PC-9 (cell line): ENCODE data around the gene TMEM258. TPM values are rescaled to one million over a fixed set of nuclear protein-coding genes. Genes with fewer than 3 reads are reported as not detected.

ENCODE experiments used
- BruUV-seq: library from RNA; stranded (reverse); fragments of 400-500 nt; replicated peaks from 2 replicates; lab custom pipeline; 2021; lab: Mats Ljungman, UMichigan
- CTCF ChIA-PET: fragments of 300-600 bp; sonication (Branson Sonifier 250); formaldehyde crosslinking; loops from one replicate; lab custom pipeline; 2022; ENCODE audit warnings: antibody characterized with exemption; lab: Charles Lee
- POLR2A ChIA-PET: fragments of 300-600 bp; sonication (Branson Sonifier 250); formaldehyde crosslinking; loops from one replicate; lab custom pipeline; 2022; ENCODE audit warnings: antibody characterized with exemption; ENCODE audit not compliant: unreplicated experiment; lab: Charles Lee
- DNase-seq, 2 experiments: peaks; one replicate each; pipeline versions ENCODE4 v3.0.0 to v3.0.0-alpha.2; 2015 to 2022; ENCODE audit warnings: mixed read lengths in 1 of 2
- H2AFZ ChIP-seq: fragments of 200-600 bp; sonication (generic); 2 replicates; pipeline ENCODE4 v1.8.1; 2017; ENCODE audit warnings: antibody characterized with exemption
- H3F3A ChIP-seq: fragments of 200-600 bp; sonication (generic); 2 replicates; pipeline ENCODE4 v1.8.1; 2017; ENCODE audit warnings: antibody characterized with exemption, mild to moderate bottlenecking, low read depth; ENCODE audit not compliant: insufficient read depth
- H3K27ac ChIP-seq: fragments of 200-600 bp; sonication (generic); 2 replicates; pipeline ENCODE4 v1.6.1; 2016; ENCODE audit warnings: mixed run types
- H3K27me3 ChIP-seq: fragments of 200-600 bp; sonication (generic); 2 replicates; pipeline ENCODE4 v1.6.1; 2016; ENCODE audit warnings: low read depth, mixed run types; ENCODE audit not compliant: insufficient read depth
- H3K36me3 ChIP-seq: fragments of 200-600 bp; sonication (generic); 2 replicates; pipeline ENCODE4 v1.6.1; 2016; ENCODE audit warnings: low read depth, mixed run types
- H3K4me1 ChIP-seq: fragments of 200-600 bp; sonication (generic); replicated peaks from 2 replicates; pipeline ENCODE4 v1.6.1; 2016; ENCODE audit warnings: mixed run types; ENCODE audit not compliant: insufficient read depth
- H3K4me2 ChIP-seq: fragments of 200-600 bp; sonication (generic); 2 replicates; pipeline ENCODE4 v1.6.1; 2017; ENCODE audit warnings: mixed run types
- H3K4me3 ChIP-seq: fragments of 200-600 bp; sonication (generic); 2 replicates; pipeline ENCODE4 v1.6.1; 2016; ENCODE audit warnings: mixed run types
- H3K79me2 ChIP-seq: fragments of 200-600 bp; sonication (generic); 2 replicates; pipeline ENCODE4 v1.6.1; 2017; ENCODE audit warnings: low read depth, mixed run types
- H3K9me2 ChIP-seq: fragments of 200-600 bp; sonication (generic); 2 replicates; pipeline ENCODE4 v1.8.1; 2017; ENCODE audit warnings: mild to moderate bottlenecking; ENCODE audit not compliant: insufficient read depth
- H3K9me3 ChIP-seq: fragments of 200-600 bp; sonication (generic); 2 replicates; pipeline ENCODE4 v1.8.1; 2016; ENCODE audit warnings: low read depth; ENCODE audit not compliant: insufficient read depth
- H4K20me1 ChIP-seq: fragments of 200-600 bp; sonication (generic); 2 replicates; pipeline ENCODE4 v1.8.1; 2017; ENCODE audit not compliant: insufficient read depth
- CTCF ChIP-seq: fragments of 200-600 bp; sonication (generic); conservative IDR thresholded peaks from 2 replicates; pipeline ENCODE4 v1.6.1; 2017; ENCODE audit warnings: mixed run types, antibody characterized with exemption, mild to moderate bottlenecking, moderate library complexity
- EZH2 ChIP-seq: fragments of 200-600 bp; sonication (generic); IDR thresholded peaks from 2 replicates; pipeline ENCODE4 v1.8.0; 2017; ENCODE audit warnings: antibody characterized with exemption, low read depth
- intact Hi-C: fragments of 100-400 bp; cut with micrococcal nuclease; formaldehyde crosslinking; loops from one replicate; pipeline ENCODE4 v1.10.0; 2022; ENCODE audit not compliant: unreplicated experiment
- total RNA-seq: library from RNA; stranded (reverse); gene quantifications from 2 replicates; pipeline ENCODE4 v1.2.3, GENCODE V29; 2021

TMEM258 gene
- total RNA-seq, 1 experiment from 2014 or later: 217 TPM

GRCh38 chr11:61793083-61793828, 857 bp upstream of the TMEM258 start:
- H3K4me3 ChIP-seq: peak overlapping the region; percentile 72
- H3K9me2 ChIP-seq: no peaks in the 10 kb centered on the region
- H3K79me2 ChIP-seq: peaks cover 80% of the 10 kb centered on the region
- no peaks in the 10 kb centered on the region for H3K27me3 ChIP-seq
- ChIA-PET CTCF (interaction anchor here (0.6 kb wide), 1 partner anchor 351 kb away, joined by 3 read pairs; no protein-coding TSS in a partner anchor), POLR2A (interaction anchor here (0.6 to 1.0 kb wide), 6 partner anchors 12 to 884 kb away, joined by 3 to 8 read pairs (median 6); partner anchors contain the start of genes FADS2 and INCENP)
- H3K36me3 ChIP-seq: peaks cover 24% of the 10 kb centered on the region
- no peaks in the 10 kb centered on the region for H3K9me3 ChIP-seq
- peak overlapping the region; percentile 84 for H2AFZ ChIP-seq
- peak overlapping the region; percentile 81 for H3K27ac ChIP-seq
- TSS peak; percentile 46 for BruUV-seq
- no peaks in the 10 kb centered on the region; the same call in 1 of the 2 replicates for H4K20me1 ChIP-seq
- TF ChIP-seq EZH2: no peak
- TF ChIP-seq CTCF: no peak
- no peak for DNase-seq
- H3F3A ChIP-seq: peaks cover 15% of the 10 kb centered on the region; the same call in 1 of the 2 replicates
- H3K4me2 ChIP-seq: peak overlapping the region; percentile 95
- intact Hi-C loops: loop anchor here (5.0 to 10.0 kb wide), 3 partner anchors 46 to 329 kb away; partner anchors contain the start of gene INCENP
- H3K4me1 ChIP-seq: peaks cover 20% of the 10 kb centered on the region

- peak overlapping the region; percentile 95 for H3K4me2 ChIP-seq
- CTCF ChIA-PET: interaction anchor here (0.6 kb wide), 3 partner anchors 278 to 1624 kb away, joined by 3 to 4 read pairs (median 4); no protein-coding TSS in a partner anchor
- peaks cover 69% of the 10 kb centered on the region for H3K79me2 ChIP-seq
- DNase-seq: peak; percentile 62 to 75
- no peaks in the 10 kb centered on the region for H3K9me3 ChIP-seq
- H3K4me3 ChIP-seq: peak overlapping the region; percentile 72
- H4K20me1 ChIP-seq: no peaks in the 10 kb centered on the region; the same call in 1 of the 2 replicates
- H3K27me3 ChIP-seq: no peaks in the 10 kb centered on the region
- peaks cover 20% of the 10 kb centered on the region for H3K4me1 ChIP-seq
- TF ChIP-seq EZH2 (no peak), CTCF (no peak; the same call in 1 of the 2 replicates)
- peaks cover 3% of the 10 kb centered on the region; the same call in 1 of the 2 replicates for H3F3A ChIP-seq
- no peaks in the 10 kb centered on the region for H3K9me2 ChIP-seq
- peaks cover 29% of the 10 kb centered on the region for H3K36me3 ChIP-seq
- peak overlapping the region; percentile 81 for H3K27ac ChIP-seq
- H2AFZ ChIP-seq: peak overlapping the region; percentile 84
- BruUV-seq: TSS peak; percentile 73
- POLR2A ChIA-PET: interaction anchor here (0.6 to 1.0 kb wide), 8 partner anchors 10 to 1138 kb away, joined by 3 to 11 read pairs (median 4); no protein-coding TSS in a partner anchor
- intact Hi-C loops: loop anchor here (5.0 to 10.0 kb wide), 3 partner anchors 45 to 330 kb away; partner anchors contain the start of gene INCENP
Measured at GRCh38 chr11:61791737-61792309, 576 bp downstream of the TMEM258 start.

GRCh38 chr11:61787928-61788491, 4.4 kb downstream of the TMEM258 start:
- Histone ChIP-seq H3F3A (peaks cover 6% of the 10 kb centered on the region), H2AFZ (no peak overlapping the region), H4K20me1 (peaks cover 5% of the 10 kb centered on the region; the same call in 1 of the 2 replicates), H3K36me3 (peaks cover 26% of the 10 kb centered on the region), H3K4me3 (no peak overlapping the region), H3K79me2 (peaks cover 35% of the 10 kb centered on the region), H3K4me2 (no peak overlapping the region), H3K9me2 (no peaks in the 10 kb centered on the region), H3K9me3 (no peaks in the 10 kb centered on the region), H3K27ac (no peak overlapping the region), H3K4me1 (peaks cover 8% of the 10 kb centered on the region), H3K27me3 (no peaks in the 10 kb centered on the region)
- ChIA-PET POLR2A (interaction anchor here (0.7 kb wide), 1 partner anchor 709 kb away, joined by 6 read pairs; no protein-coding TSS in a partner anchor), CTCF (interaction anchor here (0.6 to 1.2 kb wide), 2 partner anchors 41 to 143 kb away, joined by 3 to 7 read pairs; no protein-coding TSS in a partner anchor)
- BruUV-seq: no TSS peak
- TF ChIP-seq EZH2 (no peak), CTCF (peak; percentile 63)
- intact Hi-C loops: no loop called here
- DNase-seq: no peak
